Stimulated activated CD8-positive, alpha-beta memory T cell treated with anti-CD3 and anti-CD28 coated beads, Interleukin-15, amount 100 ng/mL, for 1 hour (primary cell): ENCODE measurements around the gene RPS6KC1.
"Not testable (repeated sequence)": the region's sequence is repeated elsewhere in the genome, so short reads cannot be mapped to it uniquely, and the experiment has no call there.

Experiments used
- DNase-seq: peaks from one replicate; pipeline ENCODE4 v3.0.0-alpha.2; 2020; ENCODE audit warnings: low read depth

Gene RPS6KC1

GRCh38 chr1:213154056-213154685, 103.1 kb downstream of the RPS6KC1 start:
- no peak for DNase-seq

GRCh38 chr1:213159376-213159775, 108.3 kb downstream of the RPS6KC1 start:
- no peak for DNase-seq

- DNase-seq = not testable (repeated sequence)
Observed at GRCh38 chr1:213160442-213160841, 109.4 kb downstream of the RPS6KC1 start.

- no peak for DNase-seq
Observed at GRCh38 chr1:213162338-213162737, 111.3 kb downstream of the RPS6KC1 start.

GRCh38 chr1:213162862-213163261, 111.8 kb downstream of the RPS6KC1 start:
- no peak for DNase-seq

- DNase-seq = no peak
Observed at GRCh38 chr1:213163278-213163711, 112.3 kb downstream of the RPS6KC1 start.

GRCh38 chr1:213164561-213164960, 113.5 kb downstream of the RPS6KC1 start:
- DNase-seq = no peak

GRCh38 chr1:213166852-213167251, 115.8 kb downstream of the RPS6KC1 start:
- DNase-seq = no peak

- DNase-seq = no peak
Observed at GRCh38 chr1:213171711-213172110, 120.7 kb downstream of the RPS6KC1 start.

GRCh38 chr1:213176341-213176740, 125.3 kb downstream of the RPS6KC1 start:
- DNase-seq = no peak

GRCh38 chr1:213179784-213180183, 128.7 kb downstream of the RPS6KC1 start:
- DNase-seq = no peak

- DNase-seq = no peak
Observed at GRCh38 chr1:213180833-213181232, 129.8 kb downstream of the RPS6KC1 start.

- DNase-seq = no peak
Observed at GRCh38 chr1:213183036-213183672, 132.1 kb downstream of the RPS6KC1 start.

- no peak for DNase-seq
Observed at GRCh38 chr1:213186168-213186567, 135.1 kb downstream of the RPS6KC1 start.

- no peak for DNase-seq
Observed at GRCh38 chr1:213192026-213192425, 141.0 kb downstream of the RPS6KC1 start.

- DNase-seq = no peak
Observed at GRCh38 chr1:213194383-213194782, 143.3 kb downstream of the RPS6KC1 start.

- no peak for DNase-seq
Observed at GRCh38 chr1:213194855-213195254, 143.8 kb downstream of the RPS6KC1 start.

- not testable (repeated sequence) for DNase-seq
Observed at GRCh38 chr1:213196328-213197054, 145.4 kb downstream of the RPS6KC1 start.

GRCh38 chr1:213200630-213201029, 149.6 kb downstream of the RPS6KC1 start:
- DNase-seq = no peak

- DNase-seq = no peak
Observed at GRCh38 chr1:213201380-213202155, 150.5 kb downstream of the RPS6KC1 start.

GRCh38 chr1:213211201-213211600, 160.2 kb downstream of the RPS6KC1 start:
- DNase-seq = no peak

GRCh38 chr1:213219076-213219475, 168.0 kb downstream of the RPS6KC1 start:
- DNase-seq = not testable (repeated sequence)
